ENCODE results near the gene C10orf62.

The C10orf62 gene

GRCh38 chr10:97585439-97585811 lies 4.1 kb upstream of the C10orf62 start:
- DNase-seq (ENCODE audit: low read depth) = no peak

DNA sequence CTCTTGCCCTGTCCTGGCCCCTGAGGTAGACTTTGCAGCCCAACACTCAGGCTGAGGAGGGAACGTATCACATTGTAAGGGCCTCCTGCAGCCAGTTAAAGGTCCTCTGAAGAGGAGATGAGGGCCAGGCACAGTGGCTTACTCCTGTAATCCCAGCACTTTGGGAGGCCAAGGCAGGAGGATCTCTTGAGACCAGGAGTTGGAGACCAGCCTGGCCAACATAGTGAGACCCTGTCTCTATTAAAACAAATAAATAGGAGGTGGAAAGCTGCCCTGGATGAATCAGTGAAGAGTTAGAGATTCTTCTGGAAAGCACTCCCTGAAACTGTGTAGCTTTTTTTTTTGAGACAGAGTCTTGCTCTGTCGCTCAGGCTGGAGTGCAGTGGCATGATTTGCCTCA lies 2.3 kb upstream of the C10orf62 start:
- DNase-seq (ENCODE audit: low read depth) = no peak

- DNase-seq (ENCODE audit: low read depth) = no peak
These were observed 694 bp downstream of the C10orf62 start for GRCh38 chr10:97590082-97590747.

GRCh38 chr10:97590748-97591495 lies 1.4 kb downstream of the C10orf62 start:
- DNase-seq (ENCODE audit: low read depth) = no peak

- no peak for DNase-seq (ENCODE audit: low read depth)
These were observed 3.9 kb downstream of the C10orf62 start for GRCh38 chr10:97593421-97593820.

GRCh38 chr10:97596101-97597082 lies 6.9 kb downstream of the C10orf62 start:
- DNase-seq (ENCODE audit: low read depth) = peak; percentile 67

GRCh38 chr10:97597778-97598177 lies 8.3 kb downstream of the C10orf62 start:
- DNase-seq (ENCODE audit: low read depth) = no peak

GRCh38 chr10:97598407-97599271 lies 9.1 kb downstream of the C10orf62 start:
- DNase-seq (ENCODE audit: low read depth) = no peak

DNA sequence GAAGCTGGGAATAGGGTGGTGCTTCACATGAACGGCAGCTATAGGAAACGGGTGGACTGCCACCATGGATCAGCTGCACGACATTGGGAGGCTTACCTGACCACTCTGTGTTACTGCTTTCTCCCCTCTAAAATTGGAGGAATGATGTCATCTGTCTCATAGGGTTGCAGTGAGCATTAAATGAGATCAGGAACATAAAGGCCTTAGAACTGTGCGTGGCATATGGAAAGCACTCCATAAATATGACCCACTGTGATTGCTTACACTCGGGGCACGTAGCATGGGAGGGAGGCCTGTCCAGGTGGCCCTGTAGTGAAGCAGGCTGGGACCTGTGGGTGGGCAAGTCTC lies 9.7 kb downstream of the C10orf62 start:
- DNase-seq (ENCODE audit: low read depth) = no peak

DNA sequence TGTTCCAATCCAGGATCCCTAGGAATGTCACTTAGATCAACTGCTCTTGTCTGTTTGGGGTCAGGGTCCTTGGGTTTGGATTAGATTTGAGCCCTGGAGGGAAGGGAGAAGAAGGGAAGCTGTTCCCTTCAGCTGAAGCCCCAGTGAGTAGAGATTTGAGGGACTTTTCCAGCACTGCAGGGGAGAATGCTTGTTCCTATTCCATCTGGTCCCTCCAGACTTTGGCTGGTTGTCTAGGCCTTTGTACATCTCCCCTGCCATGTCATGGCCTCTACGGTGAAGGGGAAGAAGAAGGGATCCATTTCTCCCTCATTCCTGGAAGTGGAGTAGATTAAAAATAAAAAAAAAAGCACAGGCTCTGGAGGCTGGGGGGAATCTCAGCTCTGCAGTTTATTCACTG lies 11.1 kb downstream of the C10orf62 start:
- DNase-seq (ENCODE audit: low read depth) = no peak

GRCh38 chr10:97601268-97602215 lies 12.0 kb downstream of the C10orf62 start:
- DNase-seq (ENCODE audit: low read depth) = no peak

GRCh38 chr10:97607095-97607636 lies 17.6 kb downstream of the C10orf62 start:
- no peak for DNase-seq (ENCODE audit: low read depth)

- no peak for DNase-seq (ENCODE audit: low read depth)
These were observed 19.6 kb downstream of the C10orf62 start for GRCh38 chr10:97608991-97609561.

DNA sequence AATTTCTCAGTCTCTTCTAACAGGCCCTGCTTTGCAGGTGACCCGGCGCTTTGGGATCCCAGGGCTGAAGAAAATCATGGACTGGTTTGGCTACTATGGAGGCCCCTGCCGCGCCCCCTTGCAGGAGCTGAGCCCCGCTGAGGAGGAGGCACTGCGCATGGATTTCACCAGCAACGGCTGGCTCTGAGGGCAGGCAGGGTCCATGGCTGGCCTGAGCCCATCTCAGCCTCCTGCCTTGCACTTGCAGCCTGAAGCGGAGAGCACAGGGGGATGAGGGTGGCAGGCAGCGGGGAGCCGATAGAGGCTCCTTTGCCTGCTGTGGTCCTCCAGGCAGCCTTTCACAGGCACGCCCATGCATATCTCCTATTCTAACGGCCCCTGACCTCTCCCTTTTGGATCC lies 22.0 kb downstream of the C10orf62 start:
- DNase-seq (ENCODE audit: low read depth) = no peak

DNA sequence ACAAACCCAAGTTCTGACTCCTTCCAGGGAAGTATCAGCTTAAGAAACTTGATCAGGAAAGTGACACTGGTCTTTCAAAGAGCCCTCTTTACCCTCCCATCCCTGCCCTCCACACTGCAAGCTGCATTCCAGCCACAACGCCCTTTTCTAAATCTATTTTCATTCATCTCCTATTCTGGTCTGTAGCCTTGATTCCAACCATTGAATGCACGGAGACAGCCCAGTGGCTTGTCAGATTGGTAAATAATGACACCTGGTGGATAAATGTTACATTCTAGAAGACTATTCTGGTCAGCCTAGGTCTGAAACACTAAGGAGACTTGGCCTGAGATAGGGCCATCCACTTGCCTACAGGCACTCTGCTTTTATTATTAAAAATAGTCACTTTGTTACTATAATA lies 22.9 kb downstream of the C10orf62 start:
- DNase-seq (ENCODE audit: low read depth) = no peak

DNA sequence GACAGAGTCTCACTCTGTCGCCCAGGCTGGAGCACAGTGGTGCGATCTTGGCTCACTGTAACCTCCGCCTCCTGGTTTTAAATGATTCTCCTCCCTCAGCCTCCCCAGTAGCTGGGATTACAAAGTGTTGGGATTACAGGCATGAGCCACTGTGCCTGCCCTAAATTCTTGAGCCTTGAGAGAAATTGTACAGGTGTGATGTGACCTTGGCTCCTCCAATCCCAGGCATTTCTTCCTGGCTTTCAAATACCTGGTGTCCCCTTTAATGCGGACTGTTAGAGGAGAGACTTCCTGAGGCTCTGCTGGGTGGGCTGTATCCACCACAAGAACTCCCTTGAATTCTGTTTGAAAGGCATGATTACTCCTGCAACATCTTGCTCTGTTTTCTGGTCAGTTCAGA lies 28.8 kb downstream of the C10orf62 start:
- DNase-seq (ENCODE audit: low read depth) = no peak

GRCh38 chr10:97618733-97619132 lies 29.2 kb downstream of the C10orf62 start:
- DNase-seq (ENCODE audit: low read depth) = no peak

DNA sequence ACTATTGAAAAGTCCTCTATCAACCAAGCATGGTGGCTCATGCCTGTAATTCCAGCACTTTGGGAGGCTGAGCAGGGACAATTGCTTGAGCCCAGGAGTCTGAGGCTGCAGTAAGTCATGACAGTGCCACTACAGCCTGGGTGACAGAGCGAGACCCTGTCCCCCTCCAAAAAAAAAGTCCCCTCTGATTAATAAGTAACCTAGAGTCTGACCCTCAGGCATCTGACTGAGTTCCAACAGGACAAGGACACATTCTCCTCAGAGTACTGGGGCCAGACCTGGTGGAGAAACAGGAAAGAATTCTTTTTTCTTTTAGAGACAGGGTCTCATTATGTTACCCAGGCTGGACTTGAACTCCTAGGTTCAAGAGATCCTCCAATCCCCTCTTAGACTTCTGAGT lies 33.8 kb downstream of the C10orf62 start:
- no peak for DNase-seq (ENCODE audit: low read depth)

DNA sequence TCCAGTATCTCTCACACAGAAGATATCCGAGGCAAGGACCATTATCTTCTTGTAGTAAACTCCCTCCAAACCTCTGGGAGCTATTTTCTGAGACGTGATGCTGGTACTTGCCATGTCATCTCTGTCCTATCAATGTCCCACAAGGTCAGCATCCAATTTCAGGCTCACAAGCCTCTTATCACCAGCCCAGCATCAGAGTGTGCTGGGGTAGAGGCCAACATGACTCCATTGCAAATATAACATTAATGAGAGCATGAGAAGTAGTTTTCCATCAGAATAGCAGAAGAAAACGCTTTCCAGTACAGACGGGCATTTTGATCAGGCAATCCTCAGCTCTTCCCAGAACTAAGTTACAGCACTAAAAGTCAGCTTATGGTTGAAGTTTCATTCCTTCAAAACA lies 38.2 kb downstream of the C10orf62 start:
- no peak for DNase-seq (ENCODE audit: low read depth)

DNA sequence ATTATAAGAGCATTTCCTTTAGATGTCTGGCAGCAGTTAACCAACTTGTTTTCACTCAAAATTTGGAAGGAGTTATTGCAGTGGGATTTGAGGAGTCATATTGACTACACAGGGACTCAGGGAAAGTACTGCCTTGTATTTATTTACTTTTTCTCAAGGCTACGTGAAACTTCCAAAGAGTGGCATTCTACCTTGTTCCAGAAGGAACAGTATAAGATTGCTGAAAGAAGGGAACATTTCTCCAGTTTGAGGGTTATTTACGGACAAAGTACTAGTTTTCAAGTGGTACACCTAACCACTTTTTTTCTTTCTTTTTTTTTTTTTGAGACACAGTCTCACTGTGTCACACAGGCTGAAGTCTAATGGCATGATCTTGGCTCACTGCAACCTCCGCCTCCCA lies 38.7 kb downstream of the C10orf62 start:
- no peak for DNase-seq (ENCODE audit: low read depth)

Measured in GM04503 (cell line).